Stomach (tissue), 4 donors: ENCODE measurements around the gene EFCAB13.

Experiments
- POLR2A ChIP-seq, 4 donors: fragments of 450-650 bp; IDR thresholded peaks; one replicate each; pipeline ENCODE4 v1.6.1; 2016; ENCODE audit warnings: antibody characterized with exemption in 4 of 4, control low read depth in 2 of 4, mild to moderate bottlenecking in 1 of 4, moderate library complexity in 1 of 4
- TF ChIP-seq, protein P1 (sequence below), 7 experiments: fragments of 450-650 bp in 4 of 7; fragments of 200-600 bp in 3 of 7; sonication (generic) in 3 of 7; IDR thresholded peaks; one replicate each; pipeline ENCODE4 v1.5.1; 2016 to 2019; ENCODE audit warnings: antibody characterized with exemption in 7 of 7, control low read depth in 2 of 7, mild to moderate bottlenecking in 1 of 7

DNA sequence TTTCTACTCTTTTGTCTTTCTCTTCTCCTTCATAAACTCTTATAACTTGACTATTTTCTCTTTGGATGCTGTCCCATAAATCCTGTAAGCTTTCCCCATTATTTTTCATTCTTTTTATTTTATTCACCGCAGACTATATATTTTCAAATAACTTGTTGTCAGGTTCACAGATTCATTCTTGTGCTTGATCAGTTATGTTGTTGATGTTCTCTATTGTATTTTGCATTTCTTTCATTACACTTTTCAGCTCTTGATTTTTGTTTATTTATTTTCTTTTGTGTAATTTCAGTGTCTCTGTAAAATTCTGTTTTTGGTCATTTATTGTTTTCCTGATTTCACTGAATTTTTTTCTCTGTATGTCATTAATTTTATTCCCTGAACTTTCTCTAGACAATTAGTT is 49.2 kb downstream of the EFCAB13 start:
- no peak for TF ChIP-seq POLR2A (IDR thresholded peaks at IDR 0.05)
- TF ChIP-seq, protein P1, sequence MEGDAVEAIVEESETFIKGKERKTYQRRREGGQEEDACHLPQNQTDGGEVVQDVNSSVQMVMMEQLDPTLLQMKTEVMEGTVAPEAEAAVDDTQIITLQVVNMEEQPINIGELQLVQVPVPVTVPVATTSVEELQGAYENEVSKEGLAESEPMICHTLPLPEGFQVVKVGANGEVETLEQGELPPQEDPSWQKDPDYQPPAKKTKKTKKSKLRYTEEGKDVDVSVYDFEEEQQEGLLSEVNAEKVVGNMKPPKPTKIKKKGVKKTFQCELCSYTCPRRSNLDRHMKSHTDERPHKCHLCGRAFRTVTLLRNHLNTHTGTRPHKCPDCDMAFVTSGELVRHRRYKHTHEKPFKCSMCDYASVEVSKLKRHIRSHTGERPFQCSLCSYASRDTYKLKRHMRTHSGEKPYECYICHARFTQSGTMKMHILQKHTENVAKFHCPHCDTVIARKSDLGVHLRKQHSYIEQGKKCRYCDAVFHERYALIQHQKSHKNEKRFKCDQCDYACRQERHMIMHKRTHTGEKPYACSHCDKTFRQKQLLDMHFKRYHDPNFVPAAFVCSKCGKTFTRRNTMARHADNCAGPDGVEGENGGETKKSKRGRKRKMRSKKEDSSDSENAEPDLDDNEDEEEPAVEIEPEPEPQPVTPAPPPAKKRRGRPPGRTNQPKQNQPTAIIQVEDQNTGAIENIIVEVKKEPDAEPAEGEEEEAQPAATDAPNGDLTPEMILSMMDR (IDR thresholded peaks at IDR 0.05), result no peak
